Activated naive CD8-positive, alpha-beta T cell treated with anti-CD3 and anti-CD28 coated beads, Interleukin-2, amount 10 ng/mL, durations not matched to agents 7 days and 5 days (primary cell): ENCODE results near the gene GNB3. TPM values are rescaled to one million over a fixed set of nuclear protein-coding genes. Genes with fewer than 3 reads are reported as not detected.
A peak's percentile ranks its signal among the peaks of the same experiment; 100 is the strongest.

ENCODE experiments used
- ATAC-seq: fragments of 150-1000 bp; cut with Tn5 transposase; one replicate; pipeline ENCODE4 v1.10.0; 2021; ENCODE audit warnings: low read depth, moderate library complexity
- POLR2A ChIA-PET: fragments of 350-600 bp; sonication (Branson Sonifier 250); formaldehyde crosslinking; loops from one replicate; lab custom pipeline; 2021; ENCODE audit warnings: antibody characterized with exemption; lab: Charles Lee
- DNase-seq: peaks from one replicate; pipeline ENCODE4 v3.0.0; 2021
- H3K27ac Mint-ChIP-seq: one replicate; pipeline ENCODE4 v1.8.0; 2022; ENCODE audit warnings: mild to moderate bottlenecking, mixed read lengths
- H3K27me3 Mint-ChIP-seq: one replicate; pipeline ENCODE4 v1.8.0; 2022; ENCODE audit warnings: mild to moderate bottlenecking, moderate library complexity, mixed read lengths
- H3K36me3 Mint-ChIP-seq: one replicate; pipeline ENCODE4 v1.8.0; 2021; ENCODE audit warnings: mild to moderate bottlenecking, mixed read lengths
- H3K4me1 Mint-ChIP-seq: one replicate; pipeline ENCODE4 v1.8.0; 2021; ENCODE audit warnings: mixed read lengths
- H3K4me3 Mint-ChIP-seq: one replicate; pipeline ENCODE4 v1.8.0; 2022; ENCODE audit warnings: mild to moderate bottlenecking, moderate library complexity, mixed read lengths
- H3K9me3 Mint-ChIP-seq: one replicate; pipeline ENCODE4 v1.8.0; 2021; ENCODE audit warnings: mixed read lengths
- total RNA-seq, 2 experiments: library from RNA; stranded (reverse); gene quantifications; one replicate each; pipeline ENCODE4 v1.2.3, GENCODE V29; 2021

GNB3 gene
- total RNA-seq, 2 experiments from 2014 or later = 2.6 to 3.1 TPM

- H3K27me3 Mint-ChIP-seq = peaks cover 42% of the 10 kb centered on the region
- H3K4me1 Mint-ChIP-seq = peaks cover 10% of the 10 kb centered on the region
- no peaks in the 10 kb centered on the region for H3K9me3 Mint-ChIP-seq
- no peak for DNase-seq
- no peak overlapping the region for H3K27ac Mint-ChIP-seq
- H3K36me3 Mint-ChIP-seq = no peaks in the 10 kb centered on the region
- H3K4me3 Mint-ChIP-seq = no peak overlapping the region
- ATAC-seq = no peak
- POLR2A ChIA-PET = no interaction called here
These were observed 22.5 kb upstream of the GNB3 start for GRCh38 chr12:6818222-6818621.

GRCh38 chr12:6818645-6819044 is 22.1 kb upstream of the GNB3 start:
- no peak for ATAC-seq
- no peak for DNase-seq
- Mint-ChIP-seq H3K27ac (no peak overlapping the region), H3K27me3 (peaks cover 40% of the 10 kb centered on the region), H3K36me3 (no peaks in the 10 kb centered on the region), H3K4me3 (no peak overlapping the region), H3K4me1 (peaks cover 10% of the 10 kb centered on the region), H3K9me3 (no peaks in the 10 kb centered on the region)
- POLR2A ChIA-PET = no interaction called here

DNA sequence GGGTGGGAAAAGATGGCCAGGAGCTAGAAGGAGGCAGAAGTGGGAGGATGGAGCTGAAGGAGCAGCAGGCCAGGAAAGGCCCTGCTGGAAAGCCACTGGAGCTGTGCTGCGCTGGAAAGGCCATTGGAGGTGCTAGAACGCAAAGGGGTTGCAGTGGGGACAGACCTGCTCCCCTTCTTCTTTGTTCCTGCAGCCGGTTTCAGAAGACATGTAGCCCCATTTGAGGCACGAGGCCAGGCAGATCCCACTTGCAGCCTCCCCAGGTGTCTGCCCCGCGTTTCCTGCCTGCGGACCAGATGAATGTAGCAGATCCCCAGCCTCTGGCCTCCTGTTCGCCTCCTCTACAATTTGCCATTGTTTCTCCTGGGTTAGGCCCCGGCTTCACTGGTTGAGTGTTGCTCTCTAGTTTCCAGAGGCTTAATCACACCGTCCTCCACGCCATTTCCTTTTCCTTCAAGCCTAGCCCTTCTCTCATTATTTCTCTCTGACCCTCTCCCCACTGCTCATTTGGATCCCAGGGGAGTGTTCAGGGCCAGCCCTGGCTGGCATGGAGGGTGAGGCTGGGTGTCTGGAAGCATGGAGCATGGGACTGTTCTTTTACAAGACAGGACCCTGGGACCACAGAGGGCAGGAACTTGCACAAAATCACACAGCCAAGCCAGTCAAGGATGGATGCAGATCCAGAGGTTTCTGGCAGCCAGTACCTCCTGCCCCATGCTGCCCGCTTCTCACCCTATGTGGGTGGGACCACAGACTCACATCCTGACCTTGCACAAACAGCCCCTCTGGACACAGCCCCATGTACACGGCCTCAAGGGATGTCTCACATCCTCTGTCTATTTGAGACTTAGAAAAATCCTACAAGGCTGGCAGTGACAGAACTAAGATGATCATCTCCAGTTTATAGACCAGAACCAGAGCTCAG is 21.4 kb upstream of the GNB3 start:
- H3K27me3 Mint-ChIP-seq = peaks cover 35% of the 10 kb centered on the region
- no peaks in the 10 kb centered on the region for H3K36me3 Mint-ChIP-seq
- no peaks in the 10 kb centered on the region for H3K9me3 Mint-ChIP-seq
- DNase-seq (no peak), ATAC-seq (no peak)
- POLR2A ChIA-PET = interaction anchor here (0.8 to 1.0 kb wide), 2 partner anchors 28 to 66 kb away, joined by 3 read pairs; partner anchors contain the start of gene MLF2
- peaks cover 10% of the 10 kb centered on the region for H3K4me1 Mint-ChIP-seq
- H3K27ac Mint-ChIP-seq = no peak overlapping the region
- no peak overlapping the region for H3K4me3 Mint-ChIP-seq

DNA sequence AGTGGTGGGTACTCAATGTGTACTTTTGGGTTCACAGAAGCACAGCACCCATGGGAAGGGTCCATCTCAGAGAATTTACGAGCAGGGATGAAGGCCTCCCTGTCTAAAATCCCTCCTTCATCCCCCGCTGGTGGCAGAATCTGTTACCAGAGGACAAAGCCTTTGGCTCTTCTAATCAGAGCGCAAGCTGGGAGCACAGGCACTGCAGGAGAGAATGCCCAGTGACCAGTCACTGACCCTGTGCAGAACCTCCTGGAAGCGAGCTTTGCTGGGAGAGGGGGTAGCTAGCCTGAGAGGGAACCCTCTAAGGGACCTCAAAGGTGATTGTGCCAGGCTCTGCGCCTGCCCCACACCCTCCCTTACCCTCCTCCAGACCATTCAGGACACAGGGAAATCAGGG is 20.6 kb upstream of the GNB3 start:
- Mint-ChIP-seq H3K27ac (no peak overlapping the region), H3K27me3 (peaks cover 38% of the 10 kb centered on the region), H3K36me3 (no peaks in the 10 kb centered on the region), H3K4me3 (no peak overlapping the region), H3K9me3 (no peaks in the 10 kb centered on the region), H3K4me1 (peaks cover 10% of the 10 kb centered on the region)
- ATAC-seq (no peak), DNase-seq (no peak)
- POLR2A ChIA-PET = interaction anchor here (0.6 to 1.0 kb wide), 3 partner anchors 28 to 324 kb away, joined by 3 read pairs; partner anchors contain the start of gene MLF2

- ATAC-seq (no peak), DNase-seq (peak; percentile 35)
- peak within 1 kb of the TSS; percentile 64 for H3K4me3 Mint-ChIP-seq
- no peaks in the 10 kb centered on the region for H3K9me3 Mint-ChIP-seq
- H3K4me1 Mint-ChIP-seq = peaks cover 13% of the 10 kb centered on the region
- peak within 1 kb of the TSS; percentile 66 for H3K27ac Mint-ChIP-seq
- POLR2A ChIA-PET = interaction anchor here (0.6 to 1.4 kb wide), 3 partner anchors 13 to 351 kb away, joined by 3 to 5 read pairs (median 4); partner anchors contain the start of genes MLF2 and VAMP1
- H3K27me3 Mint-ChIP-seq = peaks cover 53% of the 10 kb centered on the region
- H3K36me3 Mint-ChIP-seq = no peaks in the 10 kb centered on the region
These were observed 18.9 kb upstream of the GNB3 start, which contains the start of gene GPR162 for GRCh38 chr12:6821591-6822425. GPR162 (plus strand) TSS chr12:6821821; CDS start chr12:6823899, 2,078 bp downstream.

- Mint-ChIP-seq H3K9me3 (no peaks in the 10 kb centered on the region), H3K4me3 (no peak overlapping the region), H3K36me3 (no peaks in the 10 kb centered on the region), H3K27me3 (peaks cover 61% of the 10 kb centered on the region), H3K27ac (no peak overlapping the region), H3K4me1 (peaks cover 17% of the 10 kb centered on the region)
- POLR2A ChIA-PET = interaction anchor here (0.6 to 1.4 kb wide), 3 partner anchors 12 to 352 kb away, joined by 3 to 4 read pairs (median 3); partner anchors contain the start of gene VAMP1
- no peak for ATAC-seq
- no peak for DNase-seq
These were observed 18.1 kb upstream of the GNB3 start for GRCh38 chr12:6822426-6823135.

- POLR2A ChIA-PET = interaction anchor here (0.6 to 1.4 kb wide), 3 partner anchors 16 to 353 kb away, joined by 3 read pairs; partner anchors contain the start of gene VAMP1
- Mint-ChIP-seq H3K27ac (no peak overlapping the region), H3K27me3 (peaks cover 62% of the 10 kb centered on the region), H3K4me3 (no peak overlapping the region), H3K4me1 (peaks cover 20% of the 10 kb centered on the region), H3K36me3 (no peaks in the 10 kb centered on the region), H3K9me3 (no peaks in the 10 kb centered on the region)
- peak; percentile 31 for DNase-seq
- ATAC-seq = no peak
These were observed 17.3 kb upstream of the GNB3 start for GRCh38 chr12:6823182-6824084.

DNA sequence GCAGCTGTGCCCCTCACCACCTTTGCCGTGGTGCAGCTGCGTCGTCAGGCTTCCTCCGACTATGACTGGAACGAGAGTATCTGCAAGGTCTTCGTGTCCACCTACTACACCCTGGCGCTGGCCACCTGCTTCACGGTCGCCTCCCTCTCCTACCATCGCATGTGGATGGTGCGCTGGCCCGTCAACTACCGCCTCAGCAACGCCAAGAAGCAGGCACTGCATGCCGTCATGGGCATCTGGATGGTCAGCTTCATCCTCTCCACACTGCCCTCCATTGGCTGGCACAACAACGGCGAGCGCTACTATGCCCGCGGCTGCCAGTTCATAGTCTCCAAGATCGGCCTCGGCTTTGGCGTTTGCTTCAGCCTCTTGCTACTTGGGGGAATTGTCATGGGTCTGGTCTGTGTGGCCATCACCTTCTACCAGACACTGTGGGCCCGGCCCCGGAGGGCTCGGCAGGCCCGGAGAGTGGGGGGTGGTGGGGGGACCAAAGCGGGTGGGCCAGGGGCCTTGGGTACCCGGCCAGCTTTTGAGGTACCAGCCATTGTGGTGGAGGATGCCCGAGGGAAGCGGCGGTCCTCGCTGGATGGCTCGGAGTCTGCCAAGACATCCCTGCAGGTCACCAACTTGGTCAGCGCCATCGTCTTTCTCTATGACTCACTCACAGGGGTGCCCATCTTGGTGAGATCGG is 16.5 kb upstream of the GNB3 start:
- Mint-ChIP-seq H3K36me3 (no peaks in the 10 kb centered on the region), H3K27me3 (peaks cover 67% of the 10 kb centered on the region), H3K9me3 (no peaks in the 10 kb centered on the region), H3K27ac (no peak overlapping the region), H3K4me3 (no peak overlapping the region), H3K4me1 (peaks cover 25% of the 10 kb centered on the region)
- POLR2A ChIA-PET = interaction anchor here (0.9 kb wide), 1 partner anchor 15 kb away, joined by 3 read pairs; no protein-coding TSS in a partner anchor
- DNase-seq = no peak
- no peak for ATAC-seq

GRCh38 chr12:6824901-6825381 is 15.8 kb upstream of the GNB3 start:
- H3K36me3 Mint-ChIP-seq = no peaks in the 10 kb centered on the region
- no peak overlapping the region for H3K4me3 Mint-ChIP-seq
- POLR2A ChIA-PET = interaction anchor here (0.9 kb wide), 1 partner anchor 16 kb away, joined by 3 read pairs; no protein-coding TSS in a partner anchor
- H3K9me3 Mint-ChIP-seq = no peaks in the 10 kb centered on the region
- DNase-seq (peak; percentile 29), ATAC-seq (no peak)
- H3K27ac Mint-ChIP-seq = no peak overlapping the region
- peaks cover 25% of the 10 kb centered on the region for H3K4me1 Mint-ChIP-seq
- peaks cover 74% of the 10 kb centered on the region for H3K27me3 Mint-ChIP-seq

DNA sequence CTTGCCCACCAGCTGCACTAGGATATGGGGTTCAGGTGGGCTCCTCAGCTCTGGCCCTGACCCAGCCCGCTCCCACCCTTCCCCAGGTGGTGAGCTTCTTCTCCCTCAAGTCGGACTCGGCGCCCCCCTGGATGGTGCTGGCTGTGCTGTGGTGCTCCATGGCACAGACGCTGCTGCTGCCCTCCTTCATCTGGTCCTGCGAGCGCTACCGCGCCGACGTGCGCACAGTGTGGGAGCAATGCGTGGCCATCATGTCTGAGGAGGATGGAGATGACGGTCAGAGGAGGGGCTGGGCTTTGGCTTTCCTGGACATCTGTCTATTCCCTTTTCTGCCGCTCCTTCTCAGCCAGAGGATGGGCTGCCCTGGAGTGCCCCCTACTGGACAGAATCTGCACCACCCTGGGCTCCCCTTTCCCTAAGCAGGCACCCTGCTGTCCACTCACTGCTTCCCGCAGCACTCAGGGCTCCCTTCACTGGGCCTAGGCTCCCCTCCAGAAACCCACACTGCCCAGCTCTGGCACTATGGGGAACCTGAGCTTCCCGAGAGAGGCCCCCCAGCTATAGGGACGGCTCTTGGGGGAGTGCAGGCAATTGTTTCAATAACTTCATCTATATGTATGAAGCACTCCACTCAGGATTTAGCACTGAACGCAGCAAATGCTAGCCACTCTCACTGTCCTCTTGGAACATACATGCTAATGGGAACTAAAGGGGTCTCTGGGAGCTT is 15.2 kb upstream of the GNB3 start:
- no peak overlapping the region for H3K4me3 Mint-ChIP-seq
- H3K36me3 Mint-ChIP-seq = no peaks in the 10 kb centered on the region
- peaks cover 25% of the 10 kb centered on the region for H3K4me1 Mint-ChIP-seq
- no peaks in the 10 kb centered on the region for H3K9me3 Mint-ChIP-seq
- POLR2A ChIA-PET = interaction anchor here (0.9 to 1.4 kb wide), 2 partner anchors 17 to 73 kb away, joined by 3 to 5 read pairs; partner anchors contain the start of gene MLF2
- H3K27ac Mint-ChIP-seq = no peak overlapping the region
- peak; percentile 62 for ATAC-seq
- DNase-seq = peak; percentile 86
- peaks cover 76% of the 10 kb centered on the region for H3K27me3 Mint-ChIP-seq
